DND-41 (cell line): ENCODE results near the gene ASB8.

ENCODE experiments used
- EZH2 ChIP-seq: IDR thresholded peaks from 3 replicates; pipeline ENCODE4 v1.6.1; 2012; ENCODE audit warnings: borderline replicate concordance, low read depth, mild to moderate bottlenecking, moderate library complexity, low read length, inconsistent platforms; ENCODE audit not compliant: severe bottlenecking
- TF ChIP-seq, protein P1 (sequence below): IDR thresholded peaks from 2 replicates; pipeline ENCODE4 v1.5.1; 2012; ENCODE audit warnings: borderline replicate concordance, low read length, moderate library complexity, mild to moderate bottlenecking; ENCODE audit not compliant: poor library complexity, severe bottlenecking; ENCODE audit errors: extremely low read depth

DNA sequence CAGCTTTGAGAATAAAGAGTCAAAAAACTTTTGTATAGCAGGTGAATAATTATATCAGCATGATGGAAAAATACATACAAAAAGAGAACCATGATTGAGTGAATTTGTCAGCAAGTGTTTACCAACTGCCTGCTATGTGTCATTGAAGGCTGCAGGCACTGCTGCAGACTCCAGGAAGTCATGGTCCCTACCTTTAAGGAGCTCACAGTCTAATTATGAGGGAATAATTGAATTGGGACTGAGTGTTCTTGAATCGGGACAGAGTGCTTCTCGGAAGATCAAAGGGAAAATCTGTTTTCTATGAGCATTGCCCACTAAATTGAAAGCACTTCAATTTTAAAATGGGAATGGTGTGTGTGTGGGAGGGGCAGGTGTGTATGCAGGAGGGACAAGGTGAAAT lies 36.3 kb upstream of the ASB8 start:
- TF ChIP-seq, protein P1, sequence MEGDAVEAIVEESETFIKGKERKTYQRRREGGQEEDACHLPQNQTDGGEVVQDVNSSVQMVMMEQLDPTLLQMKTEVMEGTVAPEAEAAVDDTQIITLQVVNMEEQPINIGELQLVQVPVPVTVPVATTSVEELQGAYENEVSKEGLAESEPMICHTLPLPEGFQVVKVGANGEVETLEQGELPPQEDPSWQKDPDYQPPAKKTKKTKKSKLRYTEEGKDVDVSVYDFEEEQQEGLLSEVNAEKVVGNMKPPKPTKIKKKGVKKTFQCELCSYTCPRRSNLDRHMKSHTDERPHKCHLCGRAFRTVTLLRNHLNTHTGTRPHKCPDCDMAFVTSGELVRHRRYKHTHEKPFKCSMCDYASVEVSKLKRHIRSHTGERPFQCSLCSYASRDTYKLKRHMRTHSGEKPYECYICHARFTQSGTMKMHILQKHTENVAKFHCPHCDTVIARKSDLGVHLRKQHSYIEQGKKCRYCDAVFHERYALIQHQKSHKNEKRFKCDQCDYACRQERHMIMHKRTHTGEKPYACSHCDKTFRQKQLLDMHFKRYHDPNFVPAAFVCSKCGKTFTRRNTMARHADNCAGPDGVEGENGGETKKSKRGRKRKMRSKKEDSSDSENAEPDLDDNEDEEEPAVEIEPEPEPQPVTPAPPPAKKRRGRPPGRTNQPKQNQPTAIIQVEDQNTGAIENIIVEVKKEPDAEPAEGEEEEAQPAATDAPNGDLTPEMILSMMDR, result no peak
- TF ChIP-seq EZH2, result no peak
